Stimulated activated CD8-positive, alpha-beta memory T cell treated with anti-CD3 and anti-CD28 coated beads, Interleukin-2, amount 100 ng/mL, for 48 hours (primary cell): ENCODE measurements around the gene NDUFA7.
"Not testable (repeated sequence)": the region's sequence is repeated elsewhere in the genome, so short reads cannot be mapped to it uniquely, and the experiment has no call there.

Experiments
- DNase-seq, 2 donors: peaks; one replicate each; pipeline ENCODE4 v3.0.0-alpha.2; 2020; ENCODE audit warnings: low read depth in 2 of 2

The NDUFA7 gene

GRCh38 chr19:8264248-8264647 is 56.9 kb downstream of the NDUFA7 start:
- not testable (repeated sequence) for DNase-seq

DNA sequence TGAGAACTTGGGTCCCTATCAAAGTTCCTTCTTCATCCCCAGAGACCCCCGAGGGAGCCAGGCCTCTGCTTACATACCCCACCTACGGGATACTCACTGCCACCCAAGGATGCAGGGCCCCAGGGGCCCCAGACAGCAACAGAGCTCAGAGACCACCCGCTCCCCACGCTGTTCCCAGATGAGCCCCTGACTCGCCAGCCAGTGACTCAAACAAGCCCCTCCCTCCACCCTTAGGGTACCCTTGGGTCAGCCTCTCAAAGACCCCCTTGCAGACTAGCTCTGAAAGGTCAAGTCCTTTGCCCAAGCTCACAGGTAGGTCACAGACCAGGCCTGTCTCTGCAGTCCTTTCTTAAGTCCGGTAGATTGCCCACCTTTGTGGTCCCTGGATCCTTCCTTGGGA is 58.7 kb downstream of the NDUFA7 start:
- no peak for DNase-seq

DNA sequence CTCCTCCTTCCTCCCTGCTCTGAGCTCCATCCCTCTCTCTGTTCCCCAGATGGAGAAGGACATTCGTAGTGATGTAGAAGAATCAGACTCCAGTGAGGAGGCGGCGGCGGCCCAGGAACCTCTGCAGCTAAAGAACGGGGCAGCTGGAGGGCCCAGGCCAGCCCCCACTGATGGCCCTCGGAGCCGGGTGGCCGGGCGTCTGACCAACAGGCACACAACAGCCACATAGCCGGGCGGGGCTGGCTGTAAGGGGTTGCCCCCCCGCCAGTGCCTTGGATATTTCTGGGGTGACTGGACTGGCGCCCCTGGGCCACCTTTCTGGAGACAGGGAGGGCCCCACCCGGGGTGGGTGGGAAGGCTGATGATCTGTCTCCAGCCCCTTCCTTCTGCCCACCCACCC is 59.3 kb downstream of the NDUFA7 start:
- DNase-seq = no peak

- DNase-seq = no peak
Measured at GRCh38 chr19:8261347-8261746, 59.8 kb downstream of the NDUFA7 start.
